ENCODE measurements around the gene UBIAD1.

Gene UBIAD1

DNA sequence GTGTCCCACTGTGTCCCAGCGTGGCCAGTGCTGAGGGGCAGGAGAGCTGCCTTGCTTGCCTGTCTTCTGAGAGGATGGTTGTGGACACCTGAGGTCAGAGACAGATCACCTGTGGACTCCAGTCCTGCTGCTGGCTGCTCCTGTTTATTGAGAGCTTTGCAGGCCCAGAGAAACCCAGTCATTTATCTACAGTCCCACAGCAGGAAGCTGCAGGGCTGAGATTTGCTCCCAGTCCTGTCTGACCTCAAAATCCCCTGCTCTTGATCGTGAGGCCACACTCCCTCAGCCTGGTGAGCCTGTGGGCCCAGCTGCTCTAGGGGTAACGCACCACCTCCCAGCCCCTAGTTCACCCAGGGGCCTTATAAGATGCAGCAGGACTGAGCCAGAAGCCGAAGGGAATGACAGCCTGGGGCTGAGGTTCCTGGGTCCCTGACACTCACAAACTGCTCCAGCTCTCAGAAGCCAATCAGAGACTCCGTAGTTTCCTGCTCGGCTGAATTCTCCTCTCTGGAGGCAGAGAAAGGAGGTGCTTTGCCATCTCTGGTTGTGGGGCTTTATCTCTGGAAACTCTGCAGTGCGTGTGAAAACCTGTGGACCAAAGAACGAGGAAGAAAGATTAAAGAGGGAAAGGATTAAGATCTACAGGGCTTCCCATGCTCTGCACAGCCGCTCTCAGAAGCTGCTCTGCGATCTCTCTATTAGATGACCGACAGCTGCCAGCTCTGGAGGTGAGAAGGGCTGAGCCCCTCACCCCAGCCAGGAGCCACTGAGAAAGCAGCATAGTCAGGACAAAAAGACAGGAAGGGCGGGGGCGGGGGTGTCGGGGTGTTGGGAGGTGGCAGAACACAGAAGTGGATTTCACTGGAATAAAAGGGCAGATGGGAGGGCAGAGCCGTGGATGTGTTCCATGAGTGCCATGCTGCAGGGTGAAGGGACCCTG lies 39.1 kb downstream of the UBIAD1 start:
- DNase-seq (ENCODE audit: low read depth, low spot score) = no peak

DNA sequence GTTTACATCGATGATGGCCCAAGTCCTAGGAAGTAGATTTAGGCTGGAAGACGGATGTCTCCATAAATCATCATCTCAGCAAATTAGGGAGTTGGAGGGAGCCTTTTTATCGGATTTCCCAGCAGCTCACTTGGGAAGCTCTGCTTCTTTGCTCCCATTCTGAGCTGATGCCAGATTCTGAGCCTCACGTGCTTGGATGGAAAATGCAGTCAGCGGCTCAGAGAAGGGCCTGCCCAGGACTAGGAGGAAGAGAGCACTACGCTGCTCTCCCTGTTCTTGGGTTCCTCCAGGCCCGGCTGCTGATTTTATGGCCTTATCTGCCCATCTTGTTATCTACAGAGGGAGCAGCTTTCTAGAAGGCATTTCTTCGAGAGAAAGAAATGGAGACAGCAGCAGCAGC lies 42.0 kb downstream of the UBIAD1 start:
- DNase-seq (ENCODE audit: low read depth, low spot score) = no peak

DNA sequence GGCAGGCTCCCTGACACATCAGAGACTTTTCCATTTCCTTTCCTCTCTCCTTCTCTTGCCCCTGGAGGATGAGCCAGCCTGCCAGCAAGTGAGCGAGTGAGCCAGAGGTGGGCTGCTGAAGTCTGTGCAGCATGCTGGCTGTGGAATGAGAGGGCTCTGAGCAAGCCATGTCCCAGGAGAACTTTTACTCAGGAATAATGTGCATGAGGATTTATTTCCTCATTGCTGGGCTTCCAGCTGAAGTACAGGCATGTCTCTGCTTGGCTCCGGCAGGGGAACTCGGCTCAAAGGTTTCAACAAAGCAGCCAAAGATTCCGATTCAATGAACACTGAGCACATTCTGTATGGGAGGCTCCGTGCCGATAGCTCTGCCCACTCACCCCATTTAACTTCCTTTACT lies 43.7 kb downstream of the UBIAD1 start:
- peak; percentile 51 for DNase-seq (ENCODE audit: low read depth, low spot score)

DNA sequence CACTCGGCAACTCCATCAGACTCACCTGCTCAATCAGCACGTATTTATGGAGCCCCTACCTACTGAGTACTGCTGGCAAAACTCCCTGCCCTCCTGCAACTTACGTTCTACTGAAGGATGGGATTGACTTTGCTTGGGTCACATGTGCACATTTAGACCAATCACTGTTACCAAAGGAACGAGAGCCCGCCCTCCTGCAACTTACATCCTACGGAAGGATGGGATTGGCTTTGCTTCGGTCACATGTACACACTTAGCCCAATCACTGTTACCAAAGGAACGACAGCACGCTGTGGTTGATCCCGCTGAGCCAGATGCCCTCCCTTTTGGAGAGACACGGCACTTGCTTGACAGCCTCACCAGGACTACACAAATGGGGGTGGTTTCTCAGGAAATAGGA lies 46.0 kb downstream of the UBIAD1 start:
- DNase-seq (ENCODE audit: low read depth, low spot score) = no peak

DNA sequence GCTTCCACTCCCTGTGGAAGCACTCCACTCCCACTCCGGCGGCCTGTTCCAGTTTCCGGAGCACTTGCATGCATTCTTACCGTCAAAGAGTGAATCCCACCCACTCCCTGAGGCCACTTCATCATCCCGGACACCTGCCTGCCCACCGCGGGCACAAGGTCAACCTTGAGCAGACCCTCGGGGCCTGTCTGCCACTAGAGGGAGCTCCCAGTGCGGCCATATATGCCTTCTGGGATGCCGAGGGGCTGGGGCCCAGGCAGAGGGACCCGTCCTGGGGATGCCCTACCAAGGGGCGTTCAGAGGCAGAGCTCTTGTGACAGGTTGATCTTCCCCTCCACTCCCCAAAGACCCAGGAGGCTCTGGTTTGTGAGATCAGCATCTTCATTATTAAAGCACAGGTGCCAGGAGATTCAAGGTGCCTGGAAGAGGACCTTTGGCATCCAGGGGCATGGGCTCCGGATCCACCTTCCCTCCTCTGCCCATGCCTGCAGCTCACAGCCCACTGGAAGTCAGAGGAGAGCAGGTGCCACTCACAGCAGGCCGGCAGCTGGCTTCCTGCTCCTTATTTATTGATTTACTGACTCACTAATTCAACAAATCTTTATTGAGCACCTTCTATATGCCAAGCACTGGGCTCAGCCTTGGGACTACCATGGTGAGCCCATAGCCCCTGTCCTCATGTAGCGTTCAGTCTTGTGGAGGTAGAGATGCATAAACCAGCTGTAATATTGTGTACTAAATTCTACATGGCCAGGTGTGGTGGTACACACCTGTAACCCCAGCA lies 47.3 kb downstream of the UBIAD1 start:
- peak; percentile 24 for DNase-seq (ENCODE audit: low read depth, low spot score)

DNA sequence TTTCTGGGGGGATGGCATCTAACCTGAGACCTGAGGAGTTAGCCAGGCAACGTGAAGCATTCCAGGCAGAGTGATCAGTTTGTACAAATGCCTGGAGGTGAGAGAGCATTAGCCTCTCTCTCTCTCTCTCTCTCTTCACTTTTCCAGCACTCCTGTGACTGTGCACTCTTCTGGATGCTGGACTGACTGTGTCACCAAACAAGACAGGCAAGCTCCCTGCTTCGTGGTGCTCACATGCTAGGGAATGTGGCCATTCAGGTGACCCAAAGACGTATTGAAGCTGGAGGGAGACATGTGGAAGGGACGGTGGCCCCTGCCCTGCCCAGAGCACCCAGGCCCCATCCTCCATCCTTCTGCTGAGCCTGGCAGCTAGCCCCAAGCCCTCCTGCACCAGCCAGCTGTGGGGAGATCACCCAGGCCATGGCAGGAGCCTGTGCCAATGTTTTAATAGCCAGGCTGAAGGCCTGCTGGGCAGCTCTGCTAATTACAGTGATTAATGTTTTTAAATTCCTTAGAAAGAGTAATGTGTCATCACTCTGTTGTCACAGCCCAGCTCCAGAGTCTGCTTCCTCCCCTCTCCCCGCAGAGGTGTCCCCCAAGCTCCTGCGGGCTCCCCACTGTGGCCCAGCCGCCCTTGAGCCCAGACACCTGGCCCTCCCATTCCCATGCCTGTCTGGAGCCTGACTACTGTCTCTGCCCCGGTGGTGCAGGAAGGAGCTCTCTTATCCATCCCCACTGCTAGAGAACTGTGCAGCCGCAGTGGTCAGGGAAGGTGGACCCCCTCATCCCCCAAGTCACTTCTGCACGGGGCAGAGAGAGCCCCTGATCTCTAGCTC lies 48.9 kb downstream of the UBIAD1 start:
- DNase-seq (ENCODE audit: low read depth, low spot score) = no peak

DNA sequence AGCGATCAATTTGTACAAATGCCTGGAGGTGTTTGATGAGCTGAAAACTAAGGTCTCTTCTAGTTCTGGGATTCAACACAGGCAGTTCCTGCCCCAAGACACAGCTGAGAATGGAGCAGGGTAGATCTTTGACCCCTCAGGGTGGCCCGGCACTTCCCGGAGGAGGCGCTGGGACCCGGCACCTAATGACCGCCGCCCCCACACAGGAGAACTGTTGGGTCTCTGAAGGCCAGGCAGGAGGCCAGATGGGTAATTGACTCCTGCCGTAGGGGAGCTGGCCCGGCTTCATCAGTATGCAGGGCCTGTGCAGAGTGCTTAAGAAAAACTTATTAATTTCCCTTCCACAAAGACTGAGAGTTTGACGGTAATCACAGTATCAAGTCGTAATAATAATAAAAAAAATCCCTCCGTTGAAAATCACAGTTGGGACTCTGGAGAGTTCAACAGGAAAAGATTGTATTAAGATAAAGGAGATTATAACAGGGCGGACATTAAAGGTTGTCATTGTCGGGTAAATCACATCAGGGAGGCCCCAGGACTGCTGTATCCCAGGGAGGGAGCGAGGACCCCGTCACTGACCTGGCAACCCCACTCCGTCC lies 51.7 kb downstream of the UBIAD1 start:
- no peak for DNase-seq (ENCODE audit: low read depth, low spot score)

DNA sequence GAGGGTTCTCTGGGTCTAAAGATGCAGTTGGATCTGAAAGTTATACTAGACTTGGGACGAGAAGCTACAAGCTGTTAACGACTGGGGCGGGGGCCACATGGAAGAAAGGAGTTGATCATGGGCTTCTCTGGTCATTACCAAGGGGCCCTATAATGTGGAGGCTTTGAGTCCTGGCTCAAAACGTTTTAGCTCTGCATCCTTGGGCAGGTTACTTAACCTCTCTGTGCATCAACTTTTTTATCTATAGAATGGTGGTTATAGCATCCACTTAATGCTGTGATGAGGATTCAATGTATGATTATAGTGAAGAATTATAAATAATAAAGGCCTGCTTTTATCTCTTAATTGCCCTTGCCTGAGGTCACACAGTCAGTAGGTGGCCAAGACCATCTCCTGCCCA lies 53.1 kb downstream of the UBIAD1 start:
- no peak for DNase-seq (ENCODE audit: low read depth, low spot score)

DNA sequence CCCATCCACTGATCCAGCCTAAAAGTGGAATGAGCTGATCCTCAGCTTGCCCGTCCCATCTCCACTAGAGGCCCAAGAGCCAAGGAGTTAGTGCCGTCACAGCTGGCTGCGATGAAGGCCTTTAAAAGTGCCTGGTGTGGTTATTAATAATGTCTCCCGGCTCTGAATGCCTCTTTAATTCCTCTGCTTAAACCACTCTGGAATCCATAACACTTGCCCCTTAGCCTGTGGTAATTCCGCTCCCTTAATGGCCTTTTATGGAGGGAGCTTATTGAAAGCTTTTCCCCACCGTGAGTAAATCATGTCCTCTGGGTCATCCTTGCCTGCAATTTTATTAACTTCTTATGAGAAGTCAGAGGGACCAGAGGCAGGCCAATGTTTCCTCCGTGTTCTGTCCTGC lies 55.4 kb downstream of the UBIAD1 start:
- DNase-seq (ENCODE audit: low read depth, low spot score) = no peak

DNA sequence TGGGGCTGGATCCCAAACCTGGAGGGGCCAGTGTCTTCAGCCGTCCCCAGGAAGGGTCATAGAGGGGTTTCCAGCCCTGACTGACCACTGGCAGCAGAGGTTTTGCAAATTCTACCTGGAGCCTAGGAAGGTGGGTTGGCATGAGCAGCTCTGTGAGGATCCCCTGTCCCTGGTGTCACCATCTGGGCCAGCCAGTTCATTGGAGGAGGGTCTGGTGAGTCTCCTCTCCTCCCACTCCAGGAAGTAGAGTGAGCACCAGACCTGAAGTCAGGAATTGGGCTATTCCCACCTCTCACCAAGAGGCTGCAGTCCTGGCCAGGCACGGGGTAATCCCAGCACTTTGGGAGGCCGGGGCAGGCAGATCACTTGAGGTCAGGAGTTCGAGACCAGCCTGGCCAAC lies 57.4 kb downstream of the UBIAD1 start:
- DNase-seq (ENCODE audit: low read depth, low spot score) = no peak

DNA sequence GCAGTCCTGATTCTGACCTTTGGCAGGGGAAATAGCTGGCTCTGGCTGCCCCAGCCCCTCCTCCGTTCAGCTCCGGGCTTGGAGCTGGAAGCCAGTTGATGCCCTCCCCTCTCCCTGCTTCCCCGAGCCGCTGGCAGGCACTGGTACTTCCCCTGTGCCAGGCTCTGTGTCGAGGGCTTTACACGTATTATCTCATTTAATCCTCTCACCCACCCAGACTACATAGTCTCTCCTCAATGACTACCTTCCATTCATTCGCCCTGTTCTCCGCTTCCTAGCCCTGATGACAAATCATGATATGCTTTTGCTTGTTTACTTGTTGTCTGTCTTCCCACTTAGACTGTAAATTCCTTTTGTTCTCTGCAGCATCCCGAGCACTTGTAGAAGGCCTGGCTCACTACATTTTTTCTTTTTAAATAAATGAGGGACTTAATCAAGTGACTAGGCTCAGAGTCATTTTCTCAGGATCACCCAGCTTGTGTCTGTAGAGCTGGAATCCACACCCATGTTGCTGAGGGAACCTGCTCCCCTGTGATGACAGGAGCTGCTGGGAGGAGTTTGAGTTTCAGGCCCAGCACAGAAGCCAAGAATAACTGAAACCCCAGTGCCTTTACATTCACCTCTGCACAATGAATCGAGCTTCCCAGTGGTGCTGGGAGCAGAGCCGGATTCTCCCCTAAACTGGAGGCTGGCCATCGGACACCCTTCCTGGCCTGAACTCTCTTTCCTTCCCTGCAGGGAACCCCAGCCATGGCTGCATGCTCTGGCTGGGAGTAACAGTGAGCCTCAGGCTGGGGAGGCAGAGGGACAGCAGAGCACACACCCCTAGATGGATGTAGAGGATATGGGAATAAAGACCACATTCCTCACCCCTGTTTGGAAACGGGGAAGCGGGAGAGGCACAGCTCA lies 58.3 kb downstream of the UBIAD1 start:
- DNase-seq (ENCODE audit: low read depth, low spot score) = no peak

DNA sequence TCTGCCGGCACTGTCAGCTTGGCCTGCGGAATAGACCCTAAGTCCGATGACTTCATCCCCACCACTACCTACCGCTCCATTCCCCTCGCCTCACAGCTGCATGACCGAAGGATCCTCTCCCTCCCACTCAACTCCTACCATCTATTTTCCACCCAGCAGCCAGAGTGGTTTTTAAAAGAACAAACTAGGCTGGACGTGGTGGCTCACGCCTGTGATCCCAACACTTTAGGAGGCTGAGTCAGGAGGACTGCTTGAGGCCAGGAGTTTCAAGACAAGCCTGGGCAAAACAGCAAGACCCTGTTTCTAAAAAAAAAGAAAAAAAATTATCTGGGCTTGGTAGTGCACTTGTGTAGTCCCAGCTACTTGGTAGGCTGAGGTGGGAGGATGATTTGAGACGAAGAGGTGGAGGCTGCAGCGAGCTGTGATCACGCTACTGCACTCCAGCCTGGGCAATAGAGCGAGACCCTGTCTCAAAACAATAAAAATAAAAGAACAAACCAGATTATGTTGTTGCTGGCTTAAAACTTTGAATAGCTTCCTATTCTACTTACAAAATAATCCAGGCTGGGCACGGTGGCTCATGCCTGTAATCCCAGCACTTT lies 59.0 kb downstream of the UBIAD1 start:
- DNase-seq (ENCODE audit: low read depth, low spot score) = no peak

DNA sequence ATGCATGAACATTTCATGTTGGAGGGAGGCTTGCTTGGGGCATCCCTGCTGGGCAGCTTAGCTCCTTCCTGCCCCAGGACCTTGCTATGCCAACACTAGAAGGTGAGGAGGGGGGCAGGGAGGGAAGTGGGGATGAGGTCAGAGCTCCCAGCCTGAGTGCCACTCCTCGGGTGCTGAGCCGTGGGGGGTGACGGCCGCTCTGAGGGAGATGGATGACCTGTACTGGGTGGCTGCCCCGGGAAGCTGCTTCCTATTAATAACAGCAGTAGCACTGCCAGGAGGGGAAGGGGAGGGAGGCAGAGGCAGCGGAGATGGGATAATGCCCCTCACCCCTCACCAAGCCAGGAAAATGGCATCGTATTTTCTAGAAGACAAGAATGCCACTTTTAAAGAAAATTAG lies 60.6 kb downstream of the UBIAD1 start:
- no peak for DNase-seq (ENCODE audit: low read depth, low spot score)

DNA sequence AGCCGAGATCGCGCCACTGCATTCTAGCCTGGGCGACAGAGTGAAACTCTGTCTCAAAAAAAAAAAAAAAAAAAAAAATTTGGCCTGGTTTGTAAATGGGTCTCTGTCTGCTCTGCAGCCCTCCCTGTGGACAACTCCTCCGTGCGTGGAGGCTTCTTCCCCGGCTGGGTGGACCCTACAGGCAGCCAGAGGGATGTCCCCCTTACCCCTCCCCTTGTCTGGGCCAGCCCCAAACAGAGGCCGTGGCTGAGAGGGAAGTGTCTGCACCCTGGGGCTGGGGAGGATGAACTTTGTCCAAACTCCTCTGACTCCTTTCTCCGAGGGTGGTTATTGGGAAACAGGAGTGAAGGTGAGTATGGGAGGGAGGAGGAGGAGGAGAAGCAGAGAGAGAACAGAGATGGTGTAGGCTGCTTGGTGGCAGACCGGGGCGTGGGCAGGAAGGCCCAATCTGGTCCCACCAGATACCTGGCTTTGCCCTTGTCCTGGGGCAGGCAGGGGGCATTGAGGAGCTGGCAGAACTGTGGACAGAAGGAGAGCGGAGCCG lies 61.3 kb downstream of the UBIAD1 start:
- no peak for DNase-seq (ENCODE audit: low read depth, low spot score)

DNA sequence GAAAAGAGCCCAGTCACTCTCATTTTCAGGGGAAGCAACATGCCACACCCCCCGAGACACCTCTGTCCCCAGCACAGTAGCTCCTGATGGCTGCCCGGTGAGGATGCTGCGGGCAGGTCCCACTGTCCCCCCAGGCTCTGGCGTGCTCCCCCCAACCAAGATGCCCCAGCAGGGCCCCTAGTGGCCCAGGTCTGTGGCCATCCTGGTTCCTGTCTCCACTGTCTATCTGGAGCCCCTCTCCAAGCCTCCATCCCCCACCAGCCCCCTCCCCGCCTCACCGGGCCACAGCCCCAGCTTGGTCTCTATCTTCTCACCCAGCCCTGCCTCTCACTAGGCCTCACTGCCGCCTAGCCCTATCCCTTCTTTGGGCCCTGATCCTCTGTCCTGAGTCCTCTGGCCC lies 61.8 kb downstream of the UBIAD1 start:
- no peak for DNase-seq (ENCODE audit: low read depth, low spot score)

DNA sequence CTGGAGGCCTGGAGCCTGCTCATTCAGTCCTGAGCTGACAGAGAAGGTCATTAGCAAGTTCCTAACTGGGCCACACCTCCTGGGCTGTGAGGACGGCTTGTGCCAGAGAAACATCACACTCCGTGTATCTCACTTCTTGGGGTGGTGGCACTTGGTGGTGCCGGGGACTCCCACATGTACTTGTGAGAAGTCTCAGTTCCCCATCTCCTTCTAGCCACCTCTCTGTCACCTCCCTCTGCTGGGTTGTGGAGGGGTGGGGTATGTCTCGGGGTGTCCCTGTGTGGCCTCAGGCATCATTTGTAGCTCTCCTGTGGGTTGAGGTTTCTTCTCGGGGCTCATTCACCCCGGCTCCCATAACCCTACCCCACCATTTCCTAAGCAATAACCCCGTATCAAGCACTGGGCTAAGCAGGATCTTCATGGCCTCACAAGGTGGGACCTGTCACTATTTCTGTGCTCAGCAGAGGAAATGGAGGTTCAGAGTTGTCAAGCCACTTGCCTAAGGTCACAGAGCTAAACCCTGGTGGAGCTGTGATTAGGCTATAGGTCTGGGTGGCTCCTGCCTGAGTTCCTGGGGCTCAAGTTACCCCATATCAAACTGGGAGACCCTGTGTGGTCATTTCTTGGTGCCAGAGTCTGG lies 62.5 kb downstream of the UBIAD1 start:
- no peak for DNase-seq (ENCODE audit: low read depth, low spot score)

DNA sequence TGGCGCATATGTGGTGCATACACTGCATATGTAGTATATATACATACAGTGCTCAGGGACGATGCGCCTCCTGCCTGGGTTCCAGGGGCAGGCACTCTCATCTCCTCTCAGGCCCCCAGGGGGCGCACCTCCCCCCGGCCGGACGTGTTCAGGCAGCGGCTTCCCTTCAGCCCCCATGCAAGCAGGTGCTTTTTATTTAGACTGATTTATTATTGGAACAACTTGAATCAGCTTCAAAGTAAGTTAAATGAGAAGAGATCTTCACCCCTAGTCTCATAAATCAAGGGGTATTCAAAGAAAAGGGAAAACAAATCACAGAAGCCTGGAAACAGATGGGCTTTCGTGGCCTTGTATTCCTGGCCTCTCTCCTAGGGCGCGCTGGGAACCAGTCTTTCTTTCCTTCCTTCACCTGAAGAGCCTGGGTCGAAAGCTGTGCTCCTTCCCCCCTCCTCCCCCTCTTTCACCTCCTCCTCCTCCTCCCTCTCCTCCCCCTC lies 64.6 kb downstream of the UBIAD1 start:
- peak; percentile 57 for DNase-seq (ENCODE audit: low read depth, low spot score)

Data from astrocyte of the hippocampus (primary cell).